Esophagus squamous epithelium (tissue), 4 donors: ENCODE results near the gene FBLN7.

ENCODE experiments used
- CTCF ChIP-seq, 6 experiments: fragments of 450-650 bp in 4 of 6; fragments of 200-600 bp in 2 of 6; sonication (generic) in 2 of 6; IDR thresholded peaks; one replicate each; pipeline ENCODE4 v1.5.1; 2016 to 2019; ENCODE audit warnings: antibody characterized with exemption in 6 of 6, mild to moderate bottlenecking in 4 of 6, moderate library complexity in 4 of 6
- POLR2A ChIP-seq, 4 donors: fragments of 450-650 bp; IDR thresholded peaks; one replicate each; pipeline ENCODE4 v1.6.1; 2017; ENCODE audit warnings: antibody characterized with exemption in 4 of 4, mild to moderate bottlenecking in 4 of 4, moderate library complexity in 3 of 4

- no peak for TF ChIP-seq CTCF (IDR thresholded peaks at IDR 0.05)
- TF ChIP-seq POLR2A (IDR thresholded peaks at IDR 0.05), result no peak
These were observed 35.6 kb downstream of the FBLN7 start for GRCh38 chr2:112173646-112174319.
